HG03175 (cell line): ENCODE measurements around the gene MATN3.

ENCODE experiments used
- ATAC-seq: cut with Tn5 transposase; IDR thresholded peaks from one replicate; pipeline ENCODE4 v1.9.1; 2021; ENCODE audit warnings: mild to moderate bottlenecking, moderate library complexity; ENCODE audit not compliant: unreplicated experiment

MATN3 gene

DNA sequence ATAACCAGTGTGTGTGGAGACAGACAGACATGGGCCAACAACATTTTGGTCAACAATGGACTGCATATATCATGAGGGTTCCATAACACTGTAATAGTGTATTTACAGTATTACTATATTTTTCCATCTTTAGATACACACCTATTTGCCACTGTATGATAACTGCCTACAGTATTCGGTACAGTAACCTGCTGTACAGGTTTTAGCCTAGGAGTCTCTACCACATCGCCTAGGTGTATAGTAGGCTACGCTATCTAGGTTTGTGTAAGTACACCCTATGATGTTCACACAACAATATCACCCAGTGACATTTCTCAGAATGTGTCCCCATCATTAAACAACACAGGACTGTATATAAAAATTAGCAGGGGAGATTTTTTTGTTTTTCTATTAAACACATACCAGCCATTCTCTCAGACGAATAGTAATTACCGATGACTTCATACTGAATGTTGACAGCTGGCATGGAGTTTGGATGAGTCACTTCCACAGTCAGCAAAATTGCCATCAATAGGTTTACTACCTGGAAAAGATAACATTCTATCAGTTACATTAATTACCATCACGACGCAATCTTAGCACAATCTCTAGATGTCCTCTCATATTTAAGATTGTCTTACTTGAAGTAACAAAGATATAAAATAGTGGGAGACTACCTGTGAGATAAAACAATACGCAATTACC, 28.2 kb upstream of the MATN3 start:
- no peak for ATAC-seq

DNA sequence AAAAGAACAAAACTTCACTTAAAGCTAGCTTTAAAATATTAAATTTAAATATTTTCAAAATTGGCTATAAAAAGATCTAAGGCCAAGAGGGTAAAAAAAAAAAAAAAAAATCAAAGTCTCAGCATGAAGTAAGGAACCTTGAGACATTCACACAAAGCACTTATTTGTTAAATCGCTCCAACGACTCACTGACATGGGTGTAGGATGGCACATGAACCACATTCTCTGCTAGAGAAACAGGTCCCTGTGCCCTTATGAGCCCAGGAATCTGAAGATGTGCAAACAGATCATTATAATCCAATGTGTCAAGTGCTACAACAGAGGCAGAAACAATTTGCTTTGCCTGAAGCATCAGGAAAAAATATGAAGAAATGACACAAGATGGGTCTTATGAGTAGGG, 25.2 kb upstream of the MATN3 start:
- no peak for ATAC-seq

DNA sequence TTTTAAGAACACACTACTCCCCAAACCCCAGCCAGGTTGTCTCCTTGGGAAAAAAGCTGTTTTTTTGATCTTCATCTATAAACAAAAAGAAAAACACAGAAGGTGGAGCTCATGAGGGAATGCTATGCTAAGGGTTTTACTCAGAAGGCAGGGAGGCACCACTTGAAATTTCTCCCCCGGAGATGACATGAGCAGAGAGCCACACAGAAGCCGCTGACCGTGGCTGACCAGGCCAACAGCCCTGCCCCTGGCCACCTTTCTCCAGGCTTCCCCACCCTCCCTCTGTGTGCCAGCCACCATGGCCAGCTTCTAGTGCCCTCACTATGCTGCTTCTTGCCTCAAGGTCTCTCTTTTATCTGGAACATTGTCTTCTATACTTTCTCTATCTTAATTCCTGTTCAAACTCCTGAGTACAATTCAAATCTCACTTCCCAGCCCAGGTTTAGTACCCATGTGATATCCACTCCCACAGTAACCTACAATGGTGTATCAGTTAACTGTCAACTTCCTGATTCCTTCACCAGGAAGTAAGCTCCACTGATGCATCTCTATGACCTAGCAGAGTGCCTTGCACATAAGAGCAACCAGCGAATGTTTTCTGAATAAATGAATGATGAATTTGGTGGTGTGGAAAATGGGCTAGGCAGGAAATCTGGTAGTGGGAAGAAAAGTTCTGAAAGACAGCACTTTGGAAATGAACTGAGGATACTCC, 23.6 kb upstream of the MATN3 start:
- ATAC-seq = no peak

DNA sequence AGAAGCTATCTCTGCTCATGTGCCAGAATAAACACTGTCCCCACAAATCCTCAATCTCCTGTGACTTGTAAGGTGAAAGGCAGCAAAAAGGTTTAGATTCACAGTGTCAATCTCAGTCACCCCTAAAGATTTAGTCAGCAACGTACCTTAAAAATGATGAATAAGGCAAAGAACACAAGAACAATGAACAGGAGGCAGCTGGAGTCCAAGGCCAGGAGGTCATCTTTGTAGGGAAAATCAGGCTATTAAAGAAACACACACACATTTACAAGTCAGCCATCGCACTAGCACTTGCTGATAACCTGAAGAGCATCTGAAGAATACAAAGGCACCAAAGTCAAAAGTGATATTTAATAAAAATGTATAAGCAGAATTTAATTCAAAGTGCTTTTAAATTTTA, 22.4 kb upstream of the MATN3 start:
- ATAC-seq = no peak

DNA sequence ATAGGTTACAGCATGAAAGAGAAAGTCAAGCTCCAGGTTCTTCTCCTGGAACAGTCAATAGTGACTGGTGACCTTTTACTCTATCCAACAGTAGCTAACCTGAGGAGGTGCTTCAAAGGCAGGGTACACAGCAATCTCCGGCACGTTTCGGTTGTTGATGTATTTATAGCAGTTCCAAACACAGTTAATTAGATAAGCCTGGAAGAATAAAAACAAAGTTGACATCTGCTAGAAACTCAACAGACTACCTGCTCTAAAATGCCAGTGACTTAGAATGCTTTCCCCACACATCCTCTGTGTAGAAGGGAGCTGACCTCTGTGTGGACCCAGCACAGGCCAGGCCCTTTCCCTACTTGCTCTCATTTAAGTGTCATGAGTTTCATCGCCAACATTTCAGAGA, 21.8 kb upstream of the MATN3 start:
- ATAC-seq = no peak

DNA sequence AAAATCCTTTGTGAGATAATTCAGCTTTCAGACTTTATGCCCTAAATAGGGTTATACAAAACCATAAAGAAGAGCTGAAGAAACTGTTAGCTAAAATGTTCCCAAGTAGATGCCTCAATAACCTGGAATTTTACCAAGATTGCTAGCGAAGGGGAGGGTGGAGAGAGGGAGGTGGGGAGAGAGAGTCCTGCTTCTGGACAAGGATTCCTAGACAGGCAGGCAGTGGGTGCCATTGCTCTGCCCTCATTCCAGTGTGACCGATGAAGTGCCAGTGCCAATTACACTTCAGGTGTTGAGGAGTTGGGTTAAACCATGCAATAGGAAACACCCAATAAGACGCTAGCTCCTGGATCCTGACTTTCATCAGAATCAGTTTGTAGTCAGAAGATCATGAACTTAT, 20.9 kb upstream of the MATN3 start:
- no peak for ATAC-seq

DNA sequence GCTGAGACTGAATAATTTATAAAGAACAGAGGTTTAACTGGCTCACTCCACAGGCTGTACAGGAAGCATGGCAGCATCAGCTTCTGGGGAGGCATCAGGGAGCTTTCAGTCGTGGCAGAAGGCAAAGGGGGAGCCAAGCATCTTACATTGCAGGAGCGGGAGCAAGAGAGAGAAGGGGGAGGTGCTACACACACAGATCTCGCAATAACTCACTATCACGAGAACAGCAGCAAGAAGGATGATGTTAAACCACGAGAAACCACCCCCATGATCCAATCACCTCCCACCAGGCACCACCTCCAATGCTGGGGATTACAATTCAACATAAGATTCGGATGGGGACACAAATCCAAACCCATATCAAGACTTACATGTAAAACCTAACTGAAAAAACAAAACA, 17.8 kb upstream of the MATN3 start:
- ATAC-seq = no peak

DNA sequence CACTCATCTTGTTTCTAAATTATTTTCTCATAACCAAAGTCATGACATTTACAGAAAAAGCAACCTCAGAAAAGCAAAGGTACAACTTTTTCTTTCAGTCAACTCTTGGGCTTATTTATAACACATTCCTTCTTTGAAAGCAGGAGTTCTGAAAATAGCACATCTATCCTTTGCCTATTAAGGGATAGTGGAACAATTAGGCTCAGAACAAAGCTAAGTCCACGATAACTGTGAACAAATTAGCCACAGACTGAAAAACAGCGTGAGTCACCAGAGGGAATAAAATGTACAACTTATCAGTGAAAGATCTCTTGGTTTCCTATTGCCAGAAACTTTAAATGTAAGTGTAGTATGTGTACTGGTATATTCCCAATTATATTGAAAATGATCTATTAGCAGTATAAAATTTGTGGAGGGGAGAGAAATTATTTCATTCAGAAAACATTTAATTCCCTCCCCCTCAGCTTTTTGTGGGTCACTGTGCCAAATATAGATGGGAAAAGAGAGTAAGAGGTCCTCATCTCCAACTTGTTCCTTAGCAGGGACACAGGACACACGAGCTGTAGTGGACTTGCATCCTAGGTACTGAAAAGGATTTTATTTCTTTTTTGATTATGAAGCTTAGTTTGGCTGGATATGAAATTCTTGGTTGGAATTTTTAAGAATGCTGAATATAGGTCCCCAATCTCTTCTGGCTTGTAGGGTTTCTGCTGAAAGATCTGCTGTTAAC, 15.4 kb upstream of the MATN3 start:
- no peak for ATAC-seq

DNA sequence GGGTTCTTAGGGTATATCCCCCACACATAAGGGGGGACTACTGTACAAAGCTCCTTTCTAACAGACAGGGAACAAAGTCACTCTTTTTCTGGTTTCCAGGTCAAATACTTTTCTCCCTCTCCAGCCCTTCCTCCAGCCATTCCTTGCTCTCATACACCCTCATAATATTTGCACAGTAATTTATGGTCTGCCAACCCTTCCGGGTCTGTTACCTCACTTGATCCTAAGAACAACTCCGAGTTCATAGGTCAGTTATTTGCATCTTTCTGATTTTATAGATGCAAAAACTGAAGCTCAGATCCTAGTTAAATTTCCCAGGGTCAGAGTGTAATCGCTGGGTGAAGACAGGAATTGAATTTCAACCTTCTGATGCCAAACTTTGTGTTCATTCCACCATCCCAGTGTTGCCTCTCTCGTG, 14.8 kb upstream of the MATN3 start:
- ATAC-seq = no peak

DNA sequence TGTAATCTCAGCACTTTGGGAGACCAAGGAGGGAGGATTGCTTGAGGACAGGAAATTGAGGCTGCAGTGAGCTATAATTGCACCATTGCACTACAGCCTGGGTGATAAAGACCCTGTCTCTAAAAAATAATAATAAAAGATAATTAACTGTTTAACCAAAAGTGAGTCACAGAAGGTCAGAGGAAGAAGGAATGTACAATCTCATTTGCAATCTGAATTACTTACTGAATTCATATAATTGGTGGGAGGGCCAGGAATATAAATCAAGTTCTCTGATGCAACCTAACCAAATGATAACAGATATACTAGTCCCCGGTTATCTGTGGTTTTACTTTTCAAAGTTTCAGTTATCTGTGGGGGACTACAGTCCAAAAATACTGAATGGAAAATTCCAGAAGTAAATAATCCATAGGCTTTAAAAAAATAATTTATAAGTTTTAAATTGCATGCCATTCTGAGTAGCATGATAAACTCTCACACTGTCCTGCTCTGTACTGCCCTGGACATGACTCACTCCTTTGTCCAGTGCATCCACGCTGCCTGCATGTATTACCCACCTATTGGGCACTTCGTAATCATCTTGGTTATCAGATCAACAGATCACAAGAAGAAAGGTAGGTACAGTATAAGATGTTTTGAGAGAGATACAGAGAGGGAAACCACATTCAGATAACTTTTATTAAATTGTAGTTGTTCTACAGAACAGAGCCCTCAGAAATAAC, 12.8 kb upstream of the MATN3 start:
- no peak for ATAC-seq

DNA sequence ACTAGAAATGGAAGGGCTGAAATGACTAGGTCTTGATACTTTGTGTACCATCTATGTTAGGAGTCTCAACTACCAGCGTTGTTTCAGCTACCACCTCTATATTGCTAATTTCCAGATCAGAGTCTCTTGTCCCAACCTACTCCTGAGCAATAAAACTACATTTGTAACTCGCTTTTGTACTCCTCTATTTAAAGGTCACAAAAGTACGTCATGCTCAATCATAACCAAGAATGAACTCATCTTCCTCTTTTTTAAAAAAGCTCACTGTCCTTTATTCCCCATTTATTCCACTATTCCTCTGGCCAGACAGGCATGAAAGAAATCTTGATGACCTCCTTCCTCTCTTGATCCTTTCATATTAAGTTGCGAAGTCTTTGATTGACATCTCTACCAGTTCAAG, 11.2 kb upstream of the MATN3 start:
- ATAC-seq = no peak

DNA sequence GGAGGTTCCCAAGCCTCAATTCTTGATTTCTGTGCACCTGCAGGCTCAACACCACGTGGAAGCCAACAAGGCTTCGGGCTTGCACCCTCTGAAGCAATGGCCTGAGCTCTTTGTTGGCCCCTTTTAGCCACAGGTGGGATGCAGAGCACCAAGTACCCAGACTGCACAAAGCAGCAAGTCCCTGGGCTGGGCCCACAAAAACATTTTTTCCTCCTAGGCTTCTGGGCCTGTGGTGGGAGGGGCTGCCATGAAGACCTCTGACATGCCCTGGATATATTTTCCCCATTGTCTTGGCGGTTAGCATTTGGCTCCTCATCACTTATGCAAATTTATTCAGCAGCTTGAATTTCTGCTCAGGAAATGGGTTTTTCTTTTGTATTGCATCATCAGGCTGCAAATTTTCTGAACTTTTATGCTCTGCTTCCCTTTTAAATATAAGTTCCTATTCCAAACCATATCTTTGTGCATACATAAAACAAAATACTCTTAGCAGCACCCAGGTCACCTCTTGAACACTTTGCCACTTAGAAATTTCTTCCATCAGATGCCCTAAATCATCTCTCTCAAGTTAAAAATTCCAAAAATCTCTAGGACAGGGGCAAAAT, 9.0 kb upstream of the MATN3 start:
- no peak for ATAC-seq

DNA sequence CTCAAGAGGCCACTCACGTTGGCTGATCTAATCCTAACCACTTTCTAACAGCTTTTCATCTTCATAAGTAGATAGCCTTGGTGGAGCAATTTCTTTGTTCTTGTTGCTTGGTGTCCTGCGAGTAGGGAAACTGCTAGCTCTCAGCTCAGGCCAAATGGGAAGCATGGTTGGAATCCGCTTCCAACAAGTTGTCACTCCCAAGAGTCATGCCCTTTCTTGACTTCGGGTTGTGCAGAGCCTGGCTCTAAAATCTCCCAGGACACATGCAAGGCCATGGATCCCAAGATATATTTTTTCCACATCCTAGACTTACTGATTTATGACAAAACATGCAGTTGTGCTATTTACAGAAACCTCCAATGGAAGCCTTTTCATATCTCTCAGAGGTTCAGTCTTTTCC, 7.3 kb upstream of the MATN3 start:
- ATAC-seq = no peak

DNA sequence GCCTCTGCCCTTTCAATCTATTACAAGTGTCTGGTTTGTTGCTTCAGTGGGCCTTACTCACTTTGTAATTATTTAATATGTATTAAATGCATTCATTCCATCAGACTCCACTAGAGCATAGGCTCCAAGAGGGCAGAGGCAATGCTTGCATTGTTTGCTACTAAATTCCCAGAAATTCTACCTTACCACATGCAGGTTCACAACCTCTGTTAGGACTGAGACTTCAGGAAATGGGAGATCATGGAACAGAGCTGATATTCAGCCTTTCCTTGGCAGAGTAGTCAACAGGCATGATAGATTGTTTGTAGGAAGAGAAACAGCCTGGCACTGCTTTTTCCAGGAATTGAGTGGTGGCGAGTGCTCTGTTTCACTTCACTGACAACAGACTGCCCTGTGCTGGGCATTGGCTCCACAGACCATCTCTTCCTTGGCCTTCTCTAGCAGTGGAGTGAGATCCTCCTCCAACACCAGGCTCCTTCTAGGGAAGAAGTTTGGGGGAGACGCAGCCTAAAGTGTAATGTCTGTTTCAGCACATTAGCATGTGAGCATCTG, 6.2 kb upstream of the MATN3 start:
- ATAC-seq = no peak

DNA sequence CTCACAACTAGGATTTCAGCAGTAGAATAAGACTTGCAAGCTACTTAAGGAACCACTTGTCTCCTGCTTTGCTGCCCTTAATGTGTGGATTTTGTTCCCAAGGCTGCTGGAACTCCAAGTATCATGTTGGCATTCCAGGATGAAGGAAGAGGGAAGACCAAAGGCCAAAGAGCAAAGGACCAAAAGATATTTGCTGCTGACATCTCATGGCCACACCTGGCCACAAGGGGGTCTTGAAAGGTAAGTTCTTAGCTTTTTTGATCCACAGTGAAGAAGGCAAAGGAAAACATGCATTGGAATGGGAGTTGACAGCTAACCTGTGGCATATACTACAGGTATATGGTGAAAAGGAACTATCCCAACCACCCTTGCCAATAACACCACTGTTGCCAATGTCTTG, 3.9 kb upstream of the MATN3 start:
- no peak for ATAC-seq

DNA sequence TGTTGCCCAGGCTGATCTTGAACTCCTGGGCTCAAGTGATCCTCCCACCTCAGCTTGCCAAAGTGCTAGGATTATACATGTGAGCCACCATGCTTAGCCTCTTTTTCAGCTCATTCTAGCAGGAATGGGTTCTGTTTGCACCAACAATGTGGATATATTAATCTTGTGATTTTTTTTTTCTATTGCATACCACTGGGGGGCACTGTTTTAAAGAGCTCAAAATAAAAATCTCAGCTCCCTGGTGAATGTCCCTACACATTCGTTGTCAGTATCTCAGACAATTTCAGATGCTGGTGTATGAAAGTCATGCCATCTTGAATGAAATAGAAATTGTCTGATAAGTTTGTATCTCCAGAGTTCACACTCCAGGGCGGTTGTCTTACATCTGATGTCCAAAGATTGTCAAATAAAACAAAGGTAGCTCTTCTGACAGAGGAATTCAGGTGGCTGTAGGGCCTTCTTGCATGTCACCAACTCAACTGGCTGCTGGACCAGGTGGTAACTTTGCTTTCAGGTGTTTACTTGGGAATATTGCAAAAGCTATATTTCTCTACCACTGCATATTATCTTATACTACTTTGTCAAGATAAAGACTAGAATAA, 3.1 kb upstream of the MATN3 start:
- no peak for ATAC-seq

DNA sequence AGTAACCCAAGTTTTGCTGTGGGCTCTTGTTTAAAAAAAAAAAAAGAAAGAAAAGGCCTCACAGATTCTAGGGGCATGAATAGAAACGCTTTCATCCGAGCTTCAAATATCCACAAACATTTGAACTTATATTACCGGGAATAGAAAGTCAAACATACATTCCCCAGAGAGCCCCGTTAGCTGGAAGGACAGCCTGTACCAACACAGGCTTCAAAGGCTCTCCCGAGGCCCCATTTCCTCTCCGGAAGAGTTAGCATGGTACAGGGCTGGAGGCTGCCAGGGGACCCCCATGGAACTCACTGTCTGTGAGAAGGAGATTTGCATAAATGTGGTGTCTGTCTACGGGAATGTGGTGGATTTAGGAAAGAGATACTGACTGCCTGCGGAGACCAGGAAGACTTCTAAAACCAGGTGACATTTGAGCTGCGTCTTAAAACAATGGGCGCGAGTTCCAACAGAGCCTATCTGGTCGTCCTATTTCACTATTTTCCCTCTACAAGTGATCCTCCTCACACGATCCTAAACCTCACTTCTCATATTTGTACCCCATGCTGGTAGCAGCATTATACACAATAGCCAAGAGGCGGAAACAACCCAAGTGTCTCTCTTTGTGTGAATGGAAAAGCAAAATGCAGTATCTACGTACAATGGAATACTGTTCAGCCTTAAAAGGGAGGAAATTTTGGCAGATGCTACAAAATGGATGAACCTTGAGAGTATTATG, 820 bp upstream of the MATN3 start:
- no peak for ATAC-seq

DNA sequence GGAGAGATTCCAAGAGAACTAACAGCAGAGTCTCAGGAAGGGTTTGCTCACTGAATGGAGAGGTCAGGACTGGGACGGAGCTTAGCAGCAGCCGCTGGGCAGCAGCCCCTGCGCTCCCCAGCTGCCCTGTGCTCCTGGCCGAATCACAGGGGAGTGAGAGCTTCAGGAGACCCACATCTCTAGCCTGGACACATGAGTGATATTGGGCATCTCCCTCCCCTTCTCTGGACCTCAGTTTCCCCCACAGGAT, 511 bp downstream of the MATN3 start:
- ATAC-seq = no peak

DNA sequence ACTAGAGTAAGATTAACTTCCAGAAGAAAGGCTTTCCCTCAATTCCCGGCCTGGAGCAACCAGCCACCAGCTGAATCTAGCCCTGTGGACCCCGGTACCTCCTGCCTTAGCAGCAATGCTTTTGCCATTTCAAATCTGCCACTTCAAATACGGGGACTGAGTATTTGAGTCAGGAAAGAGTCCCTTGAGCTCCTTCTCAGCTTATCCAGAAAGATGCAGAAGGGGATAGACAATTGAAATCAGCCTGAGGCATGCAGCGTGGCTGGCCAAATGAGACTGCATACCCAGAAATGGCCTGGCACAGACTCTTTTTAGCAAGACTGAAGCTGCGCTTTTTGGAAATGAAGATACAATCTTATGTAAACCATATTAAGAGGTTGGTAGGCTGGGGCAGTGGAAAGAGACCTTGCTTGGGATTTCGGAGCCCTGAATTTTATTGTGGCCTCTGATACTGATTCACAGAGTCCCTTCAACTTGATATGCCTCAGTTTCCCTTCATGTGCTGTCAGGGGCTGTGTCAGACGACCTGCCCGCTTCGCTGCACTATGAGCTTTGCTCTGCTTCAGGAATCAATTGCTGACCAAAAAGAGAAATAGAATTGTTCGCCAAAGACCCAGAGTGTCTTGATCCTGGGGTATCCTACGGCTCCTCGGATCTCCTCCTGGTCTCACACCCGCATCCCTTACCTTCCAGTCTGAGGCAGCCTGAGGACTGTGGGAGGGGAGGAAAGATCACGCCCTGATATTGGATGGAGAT, 1.0 kb downstream of the MATN3 start:
- no peak for ATAC-seq
